ENCODE results near the gene MARS2.

DNA sequence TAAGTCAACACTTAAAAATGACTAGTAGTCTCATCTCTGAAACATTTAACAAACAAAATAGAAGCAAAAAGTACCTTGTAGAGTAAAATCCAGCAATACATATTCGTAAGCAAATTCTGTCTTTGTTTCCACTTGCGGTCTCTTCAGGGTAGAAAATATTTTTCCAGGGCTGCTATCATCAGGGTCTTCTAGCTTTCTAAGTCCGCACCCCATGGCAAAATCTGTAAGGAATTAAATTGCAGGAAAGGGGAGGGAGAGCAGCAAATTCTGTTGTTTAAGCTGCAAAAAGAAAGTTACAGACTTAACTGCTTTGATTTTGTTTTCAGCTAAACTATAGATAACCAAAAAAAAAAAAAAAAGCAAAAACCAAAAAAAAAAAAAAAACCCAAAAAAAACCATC lies 29.9 kb upstream of the MARS2 start, which contains the start of gene RFTN2:
- TF ChIP-seq, protein P1, sequence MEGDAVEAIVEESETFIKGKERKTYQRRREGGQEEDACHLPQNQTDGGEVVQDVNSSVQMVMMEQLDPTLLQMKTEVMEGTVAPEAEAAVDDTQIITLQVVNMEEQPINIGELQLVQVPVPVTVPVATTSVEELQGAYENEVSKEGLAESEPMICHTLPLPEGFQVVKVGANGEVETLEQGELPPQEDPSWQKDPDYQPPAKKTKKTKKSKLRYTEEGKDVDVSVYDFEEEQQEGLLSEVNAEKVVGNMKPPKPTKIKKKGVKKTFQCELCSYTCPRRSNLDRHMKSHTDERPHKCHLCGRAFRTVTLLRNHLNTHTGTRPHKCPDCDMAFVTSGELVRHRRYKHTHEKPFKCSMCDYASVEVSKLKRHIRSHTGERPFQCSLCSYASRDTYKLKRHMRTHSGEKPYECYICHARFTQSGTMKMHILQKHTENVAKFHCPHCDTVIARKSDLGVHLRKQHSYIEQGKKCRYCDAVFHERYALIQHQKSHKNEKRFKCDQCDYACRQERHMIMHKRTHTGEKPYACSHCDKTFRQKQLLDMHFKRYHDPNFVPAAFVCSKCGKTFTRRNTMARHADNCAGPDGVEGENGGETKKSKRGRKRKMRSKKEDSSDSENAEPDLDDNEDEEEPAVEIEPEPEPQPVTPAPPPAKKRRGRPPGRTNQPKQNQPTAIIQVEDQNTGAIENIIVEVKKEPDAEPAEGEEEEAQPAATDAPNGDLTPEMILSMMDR (IDR thresholded peaks at IDR 0.05 in 8 of 11, conservative IDR thresholded peaks at IDR 0.05 in 3 of 11), result no peak
- no peak for TF ChIP-seq POLR2AphosphoS5 (IDR thresholded peaks at IDR 0.05)
- TF ChIP-seq POLR2A (IDR thresholded peaks at IDR 0.05), result no peak
